A673 (cell line): ENCODE results near the gene P2RY11.

Experiments
- CTCF ChIP-seq: fragments of 300-800, 200-600 bp; sonication (generic); conservative IDR thresholded peaks from 2 replicates; pipeline ENCODE4 v1.5.1; 2017; ENCODE audit warnings: low read depth, mild to moderate bottlenecking, antibody characterized with exemption, low read length, moderate library complexity, mixed read lengths
- EZH2 ChIP-seq: fragments of 200-600 bp; sonication (generic); IDR thresholded peaks from 2 replicates; pipeline ENCODE4 v1.6.1; 2017; ENCODE audit warnings: borderline replicate concordance, low read depth, mild to moderate bottlenecking, mixed read lengths, antibody characterized with exemption, low read length; ENCODE audit not compliant: poor library complexity, severe bottlenecking

GRCh38 chr19:10095948-10096614 is 15.4 kb upstream of the P2RY11 start:
- TF ChIP-seq CTCF = no peak
- TF ChIP-seq EZH2 = no peak
